ENCODE measurements around the gene ORM1.

GRCh38 chr9:114375386-114376175, 52.7 kb downstream of the ORM1 start:
- no peak for TF ChIP-seq POLR2A (IDR thresholded peaks at IDR 0.05)
- TF ChIP-seq, protein P1, sequence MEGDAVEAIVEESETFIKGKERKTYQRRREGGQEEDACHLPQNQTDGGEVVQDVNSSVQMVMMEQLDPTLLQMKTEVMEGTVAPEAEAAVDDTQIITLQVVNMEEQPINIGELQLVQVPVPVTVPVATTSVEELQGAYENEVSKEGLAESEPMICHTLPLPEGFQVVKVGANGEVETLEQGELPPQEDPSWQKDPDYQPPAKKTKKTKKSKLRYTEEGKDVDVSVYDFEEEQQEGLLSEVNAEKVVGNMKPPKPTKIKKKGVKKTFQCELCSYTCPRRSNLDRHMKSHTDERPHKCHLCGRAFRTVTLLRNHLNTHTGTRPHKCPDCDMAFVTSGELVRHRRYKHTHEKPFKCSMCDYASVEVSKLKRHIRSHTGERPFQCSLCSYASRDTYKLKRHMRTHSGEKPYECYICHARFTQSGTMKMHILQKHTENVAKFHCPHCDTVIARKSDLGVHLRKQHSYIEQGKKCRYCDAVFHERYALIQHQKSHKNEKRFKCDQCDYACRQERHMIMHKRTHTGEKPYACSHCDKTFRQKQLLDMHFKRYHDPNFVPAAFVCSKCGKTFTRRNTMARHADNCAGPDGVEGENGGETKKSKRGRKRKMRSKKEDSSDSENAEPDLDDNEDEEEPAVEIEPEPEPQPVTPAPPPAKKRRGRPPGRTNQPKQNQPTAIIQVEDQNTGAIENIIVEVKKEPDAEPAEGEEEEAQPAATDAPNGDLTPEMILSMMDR (IDR thresholded peaks at IDR 0.05), result no peak
